ENCODE measurements around the gene DNAI4. TPM values are rescaled to one million over a fixed set of nuclear protein-coding genes. Genes with fewer than 3 reads are reported as not detected.

DNAI4 gene
- total and polyA plus RNA-seq, 2 of the 4 experiments (the other 2 are of a cell fraction): 0.63 to 1.6 TPM

DNA sequence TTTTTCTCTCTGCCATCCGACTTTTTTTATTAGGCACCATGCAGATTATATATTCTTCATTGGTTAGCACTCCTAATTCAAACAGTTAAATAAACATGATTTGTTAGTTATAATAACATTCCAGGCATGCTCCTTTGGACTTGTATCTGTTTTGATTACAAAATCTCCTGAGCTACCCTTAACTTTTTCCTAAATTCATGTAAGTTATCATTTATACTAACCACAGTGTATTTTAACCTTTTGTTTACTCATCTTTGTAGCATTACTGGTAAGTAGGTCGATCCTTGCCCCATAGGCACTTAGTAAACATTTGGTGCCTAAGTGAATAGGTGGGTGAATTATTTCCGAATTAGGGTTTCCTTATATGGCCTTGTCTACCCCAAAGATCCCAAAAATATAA is 43.9 kb upstream of the DNAI4 start:
- peaks cover 3 to 10% of the 10 kb centered on the region in 2 experiments; a peak in 3 of 4 replicates for H3K79me1 ChIP-seq (ENCODE audit: low read depth in 1 of 2, low read length in 2 of 2)
- H3K4me2 ChIP-seq (ENCODE audit: low read depth, low read length): no peak overlapping the region
- no peak overlapping the region for H2BK20ac ChIP-seq (ENCODE audit: low read depth, low read length)
- peak; percentile 28 for DNase-seq
- in situ Hi-C loops (cut with MboI; ENCODE audit: low sequenced_read_pairs) (no loop called here), dilution Hi-C loops (cut with HindIII; ENCODE audit: low sequenced_read_pairs, unreplicated experiment) (no loop called here), intact Hi-C loops (cut with micrococcal nuclease) (loop anchor here (5.0 kb wide), 1 partner anchor 36 kb away; no protein-coding TSS in a partner anchor)
- TF ChIP-seq CTCF (conservative IDR thresholded peaks at IDR 0.05; ENCODE audit: low read depth, low read length) (no peak), MAZ (IDR thresholded peaks at IDR 0.05; ENCODE audit: borderline replicate concordance, low read depth, low read length) (no peak), MAFK (IDR thresholded peaks at IDR 0.05; ENCODE audit: low read depth, low read length) (no peak), CEBPB (IDR thresholded peaks at IDR 0.05; ENCODE audit: low read depth, low read length) (no peak), RAD21 (IDR thresholded peaks at IDR 0.05; ENCODE audit: low read length) (no peak), CHD1 (IDR thresholded peaks at IDR 0.05; ENCODE audit: low read depth, low read length) (no peak), FOS (IDR thresholded peaks at IDR 0.05; ENCODE audit: low read depth, low read length) (no peak), USF2 (IDR thresholded peaks at IDR 0.05; ENCODE audit: low read depth, low read length) (no peak), SMC3 (IDR thresholded peaks at IDR 0.05; ENCODE audit: low read depth, low read length) (no peak), BHLHE40 (IDR thresholded peaks at IDR 0.05; ENCODE audit: low read depth, low read length) (no peak), MXI1 (IDR thresholded peaks at IDR 0.05; ENCODE audit: borderline replicate concordance, low read depth, low read length) (no peak), RCOR1 (IDR thresholded peaks at IDR 0.05; ENCODE audit: insufficient replicate concordance, low read length) (no peak), RFX5 (IDR thresholded peaks at IDR 0.05; ENCODE audit: low read depth, low read length) (no peak), POLR2A (IDR thresholded peaks at IDR 0.05; ENCODE audit: low read depth, low read length) (no peak), NFE2L2 (IDR thresholded peaks at IDR 0.05; ENCODE audit: low read depth, low read length) (no peak)
- TF ChIP-seq, protein P1, sequence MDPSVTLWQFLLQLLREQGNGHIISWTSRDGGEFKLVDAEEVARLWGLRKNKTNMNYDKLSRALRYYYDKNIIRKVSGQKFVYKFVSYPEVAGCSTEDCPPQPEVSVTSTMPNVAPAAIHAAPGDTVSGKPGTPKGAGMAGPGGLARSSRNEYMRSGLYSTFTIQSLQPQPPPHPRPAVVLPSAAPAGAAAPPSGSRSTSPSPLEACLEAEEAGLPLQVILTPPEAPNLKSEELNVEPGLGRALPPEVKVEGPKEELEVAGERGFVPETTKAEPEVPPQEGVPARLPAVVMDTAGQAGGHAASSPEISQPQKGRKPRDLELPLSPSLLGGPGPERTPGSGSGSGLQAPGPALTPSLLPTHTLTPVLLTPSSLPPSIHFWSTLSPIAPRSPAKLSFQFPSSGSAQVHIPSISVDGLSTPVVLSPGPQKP (IDR thresholded peaks at IDR 0.05; ENCODE audit: borderline replicate concordance, low read depth, low read length): no peak
- H3K9ac ChIP-seq (ENCODE audit: low read depth, low read length): no peak overlapping the region
- H4K8ac ChIP-seq (ENCODE audit: low read depth in 2 of 2, low read length in 2 of 2): no peak overlapping the region
- H3K4me3 ChIP-seq (ENCODE audit: insufficient read depth, low read depth, low read length): no peak overlapping the region
- H3K27me3 ChIP-seq (ENCODE audit: control insufficient read depth, insufficient read depth, low read length): no peaks in the 10 kb centered on the region
- no peak overlapping the region for H3K27ac ChIP-seq (ENCODE audit: insufficient read depth, low read length)
- BruUV-seq (replicated peaks): no TSS peak
- H3K4ac ChIP-seq (ENCODE audit: low read depth, low read length): no peak overlapping the region
- no peaks in the 10 kb centered on the region for H4K20me1 ChIP-seq (ENCODE audit: insufficient read depth, low read length)
- H3K56ac ChIP-seq (ENCODE audit: extremely low read depth, insufficient read depth, low read length): no peak overlapping the region
- H3K23ac ChIP-seq (ENCODE audit: low read depth, low read length): no peak overlapping the region
- H2AK5ac ChIP-seq (ENCODE audit: low read depth, low read length): no peak overlapping the region
- H2BK5ac ChIP-seq (ENCODE audit: low read depth, low read length, poor library complexity, severe bottlenecking): peak overlapping the region; percentile 70
- peaks cover 20% of the 10 kb centered on the region for H3K36me3 ChIP-seq (ENCODE audit: control insufficient read depth, insufficient read depth, low read length)
- ChIA-PET POLR2A (ENCODE audit: unreplicated experiment) (no interaction called here), CTCF (no interaction called here)
- H3K9me3 ChIP-seq (ENCODE audit: control insufficient read depth, insufficient read depth, low read length): no peaks in the 10 kb centered on the region
- H3K4me1 ChIP-seq (ENCODE audit: control insufficient read depth, insufficient read depth, low read length): peaks cover 5% of the 10 kb centered on the region; the same call in 1 of the 2 replicates
- H3K9me1 ChIP-seq (ENCODE audit: insufficient read depth, low read length): no peaks in the 10 kb centered on the region
- no peak overlapping the region for H4K91ac ChIP-seq (ENCODE audit: insufficient read depth, low read depth, low read length)
- H2BK15ac ChIP-seq (ENCODE audit: low read depth, low read length): no peak overlapping the region
- no peak overlapping the region for H2AK9ac ChIP-seq (replicated peaks; ENCODE audit: low read depth, low read length, poor library complexity)
- H2AFZ ChIP-seq (replicated peaks; ENCODE audit: low read length, poor library complexity): no peak overlapping the region
- WGBS, 2 experiments (ENCODE audit: extremely low coverage in 2 of 2, insufficient read length in 1 of 2): no CpG with 5 or more reads among the region's 3 CpGs
- no peak overlapping the region for H3K18ac ChIP-seq (ENCODE audit: low read depth, low read length)
- peak; percentile 78 for ATAC-seq (ENCODE audit: low read depth)
- H3K14ac ChIP-seq (replicated peaks; ENCODE audit: low read depth, low read length): no peak overlapping the region
- no peak overlapping the region for H2BK120ac ChIP-seq (ENCODE audit: low read depth, low read length)
- H4K5ac ChIP-seq (ENCODE audit: low read depth, low read length): no peak overlapping the region

Data from IMR-90 (cell line).